Naive thymus-derived CD4-positive, alpha-beta T cell (primary cell): ENCODE measurements around the gene PTPRR. TPM values are rescaled to one million over a fixed set of nuclear protein-coding genes. Genes with fewer than 3 reads are reported as not detected.

Experiments used
- ATAC-seq: fragments of 150-1000 bp; cut with Tn5 transposase; 2 replicates; pipeline ENCODE4 v1.10.0; 2021; ENCODE audit warnings: mild to moderate bottlenecking, moderate library complexity
- CTCF ChIA-PET: fragments of 350-600 bp; sonication (Branson Sonifier 250); formaldehyde crosslinking; loops from one replicate; lab custom pipeline; 2021; ENCODE audit warnings: antibody characterized with exemption; lab: Charles Lee
- POLR2A ChIA-PET: fragments of 350-600 bp; sonication (Branson Sonifier 250); formaldehyde crosslinking; loops from one replicate; lab custom pipeline; 2021; ENCODE audit warnings: antibody characterized with exemption, inconsistent platforms; lab: Charles Lee
- DNase-seq, 9 donors: peaks; one replicate each; pipeline versions ENCODE4 v3.0.0 to v3.0.0-alpha.2; 2020 to 2022; ENCODE audit warnings: mixed read lengths in 1 of 9
- H3K27ac ChIP-seq: one replicate; pipeline ENCODE4 v1.7.0; 2013; ENCODE audit warnings: mild to moderate bottlenecking, low read depth, low read length, moderate library complexity
- H3K27me3 ChIP-seq, 2 donors: one replicate each; pipeline ENCODE4 v1.7.0; 2013; ENCODE audit warnings: low read length in 2 of 2, mild to moderate bottlenecking in 2 of 2, moderate library complexity in 2 of 2; ENCODE audit not compliant: control insufficient read depth in 2 of 2, insufficient read depth in 2 of 2
- H3K36me3 ChIP-seq, 3 experiments: 1 replicate in 2 of 3; 2 replicates in 1 of 3; pipeline ENCODE4 v1.7.0; 2013; ENCODE audit warnings: low read length in 3 of 3, mild to moderate bottlenecking in 3 of 3, moderate library complexity in 1 of 3; ENCODE audit not compliant: insufficient read depth in 3 of 3, control insufficient read depth in 2 of 3
- H3K4me1 ChIP-seq, 2 donors: one replicate each; pipeline ENCODE4 v1.7.0; 2013; ENCODE audit warnings: low read length in 2 of 2, mild to moderate bottlenecking in 2 of 2, moderate library complexity in 1 of 2; ENCODE audit not compliant: control insufficient read depth in 2 of 2, insufficient read depth in 2 of 2
- H3K4me3 ChIP-seq: 2 replicates; pipeline ENCODE4 v1.7.0; 2013; ENCODE audit warnings: mild to moderate bottlenecking, low read length
- H3K9me3 ChIP-seq, 3 experiments: 1 replicate in 2 of 3; 2 replicates in 1 of 3; pipeline ENCODE4 v1.7.0; 2013; ENCODE audit warnings: low read length in 3 of 3; ENCODE audit not compliant: control insufficient read depth in 2 of 3
- H3K27ac Mint-ChIP-seq, 9 donors: one replicate each; pipeline ENCODE4 v1.8.0; 2020 to 2022; ENCODE audit warnings: mixed read lengths in 9 of 9, mild to moderate bottlenecking in 8 of 9, moderate library complexity in 5 of 9, inconsistent platforms in 2 of 9
- H3K27me3 Mint-ChIP-seq, 5 donors: one replicate each; pipeline ENCODE4 v1.8.0; 2021 to 2022; ENCODE audit warnings: mixed read lengths in 5 of 5, mild to moderate bottlenecking in 1 of 5
- H3K36me3 Mint-ChIP-seq, 5 donors: one replicate each; pipeline ENCODE4 v1.8.0; 2020 to 2022; ENCODE audit warnings: mixed read lengths in 5 of 5, mild to moderate bottlenecking in 3 of 5, inconsistent platforms in 1 of 5
- H3K4me1 Mint-ChIP-seq, 7 donors: one replicate each; pipeline ENCODE4 v1.8.0; 2020 to 2022; ENCODE audit warnings: mixed read lengths in 7 of 7, mild to moderate bottlenecking in 3 of 7, inconsistent platforms in 1 of 7
- H3K4me3 Mint-ChIP-seq, 10 donors: one replicate each; pipeline ENCODE4 v1.8.0; 2020 to 2022; ENCODE audit warnings: mild to moderate bottlenecking in 10 of 10, mixed read lengths in 10 of 10, moderate library complexity in 6 of 10, inconsistent platforms in 2 of 10
- H3K9me3 Mint-ChIP-seq, 11 donors: one replicate each; pipeline ENCODE4 v1.8.0; 2020 to 2022; ENCODE audit warnings: mixed read lengths in 11 of 11, mild to moderate bottlenecking in 4 of 11, inconsistent platforms in 1 of 11, moderate library complexity in 1 of 11
- intact Hi-C, 2 donors: fragments of 100-400 bp; cut with micrococcal nuclease; formaldehyde crosslinking; loops; one replicate each; pipeline ENCODE4 v1.15.1; 2023
- polyA plus RNA-seq, 2 donors: library from polyadenylated mRNA; unstranded; fragments of 300-500 nt; fragmentation: Illumina TruSeq; gene quantifications; one replicate each; pipeline ENCODE4 v1.2.3, GENCODE V29; 2021
- total RNA-seq, 6 experiments: library from RNA in 5 of 6; stranded (reverse) in 5 of 6; gene quantifications; 1 replicate in 5 of 6; 2 replicates in 1 of 6; pipeline ENCODE4 v1.2.3 and lab custom pipeline; 2021 to 2026

PTPRR gene
- total and polyA plus RNA-seq, 7 experiments from 2014 or later, result not detected

- peaks cover 0 to 2% (median 0%) of the 10 kb centered on the region in 11 donors for H3K9me3 Mint-ChIP-seq
- no peaks in the 10 kb centered on the region for H3K4me1 ChIP-seq
- no peak overlapping the region for H3K27ac ChIP-seq
- DNase-seq (no peak), ATAC-seq (no peak)
- no peaks in the 10 kb centered on the region for H3K9me3 ChIP-seq
- intact Hi-C loops, result no loop called here
- H3K4me1 Mint-ChIP-seq, result no peaks in the 10 kb centered on the region
- peaks cover 0 to 21% (median 12%) of the 10 kb centered on the region in 5 donors for H3K27me3 Mint-ChIP-seq
- H3K27ac Mint-ChIP-seq, result no peak overlapping the region
- peaks cover 0 to 3% of the 10 kb centered on the region in 2 donors for H3K27me3 ChIP-seq
- no peaks in the 10 kb centered on the region for H3K36me3 ChIP-seq
- H3K4me3 ChIP-seq, result no peak overlapping the region
- ChIA-PET POLR2A (no interaction called here), CTCF (no interaction called here)
- H3K4me3 Mint-ChIP-seq, result no peak overlapping the region
- H3K36me3 Mint-ChIP-seq, result no peaks in the 10 kb centered on the region
These were observed 234.2 kb downstream of the PTPRR start for GRCh38 chr12:70686299-70686698.

- no peaks in the 10 kb centered on the region for H3K36me3 ChIP-seq
- ChIA-PET POLR2A (no interaction called here), CTCF (no interaction called here)
- intact Hi-C loops, result no loop called here
- H3K4me3 ChIP-seq, result no peak overlapping the region
- H3K4me1 Mint-ChIP-seq, result no peaks in the 10 kb centered on the region
- H3K27ac Mint-ChIP-seq, result no peak overlapping the region
- peaks cover 0 to 6% (median 0%) of the 10 kb centered on the region in 11 donors for H3K9me3 Mint-ChIP-seq
- peaks cover 0 to 30% (median 17%) of the 10 kb centered on the region in 5 donors for H3K27me3 Mint-ChIP-seq
- ATAC-seq, result no peak
- no peak for DNase-seq
- no peaks in the 10 kb centered on the region for H3K9me3 ChIP-seq
- peaks cover 0 to 3% of the 10 kb centered on the region in 2 donors for H3K27me3 ChIP-seq
- H3K4me1 ChIP-seq, result no peaks in the 10 kb centered on the region
- H3K4me3 Mint-ChIP-seq, result no peak overlapping the region
- no peaks in the 10 kb centered on the region for H3K36me3 Mint-ChIP-seq
- H3K27ac ChIP-seq, result no peak overlapping the region
These were observed 236.6 kb downstream of the PTPRR start for GRCh38 chr12:70683976-70684375.

DNA sequence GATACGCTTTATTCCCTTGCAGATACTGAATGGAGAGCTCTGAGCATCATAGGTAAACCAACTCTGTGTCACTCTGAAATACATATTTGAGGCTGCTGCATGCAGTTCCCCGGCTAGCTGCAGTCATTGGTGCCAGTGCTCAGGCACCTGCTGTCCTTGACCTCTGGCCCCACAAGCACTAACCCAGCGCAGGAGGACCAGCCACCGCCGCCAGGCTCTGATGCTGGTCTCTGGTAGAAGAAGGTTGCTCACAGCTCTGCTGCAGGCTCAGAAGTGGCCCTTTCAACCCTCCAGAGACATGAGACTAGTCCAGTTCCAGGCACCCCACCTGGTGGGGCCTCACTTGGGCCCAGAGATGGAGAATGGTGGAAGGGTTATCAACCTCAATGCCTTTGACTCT is 248.8 kb downstream of the PTPRR start:
- intact Hi-C loops, result no loop called here
- H3K4me3 Mint-ChIP-seq, result no peak overlapping the region

DNA sequence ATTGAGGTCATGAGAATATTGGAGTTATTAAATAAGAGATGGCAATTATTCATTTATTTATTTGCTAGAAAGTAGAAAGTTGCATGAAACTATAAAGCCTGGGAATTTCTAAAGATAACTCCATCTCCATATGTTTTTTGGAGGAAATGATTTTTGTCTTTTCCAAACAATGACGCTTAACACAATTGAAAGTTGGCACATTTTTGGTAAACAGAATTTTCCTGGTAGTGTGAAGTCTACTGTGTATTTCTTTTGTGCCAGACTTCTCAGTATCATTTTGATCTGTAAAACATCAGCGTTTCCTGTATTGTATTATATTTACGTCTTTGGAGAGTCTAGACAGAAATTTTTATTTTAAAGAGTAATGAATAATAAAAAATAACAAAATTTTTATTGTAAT is 249.6 kb downstream of the PTPRR start:
- Mint-ChIP-seq H3K4me3 (no peak overlapping the region), H3K36me3 (no peaks in the 10 kb centered on the region), H3K27ac (no peak overlapping the region), H3K4me1 (peaks cover 0 to 2% (median 0%) of the 10 kb centered on the region in 7 donors), H3K27me3 (peaks cover 2 to 11% (median 5%) of the 10 kb centered on the region in 5 donors), H3K9me3 (peaks cover 0 to 6% (median 1%) of the 10 kb centered on the region in 11 donors)
- Histone ChIP-seq H3K27ac (no peak overlapping the region), H3K9me3 (no peaks in the 10 kb centered on the region), H3K27me3 (no peaks in the 10 kb centered on the region), H3K4me3 (no peak overlapping the region), H3K36me3 (no peaks in the 10 kb centered on the region), H3K4me1 (no peaks in the 10 kb centered on the region)
- ATAC-seq (no peak), DNase-seq (no peak)
- intact Hi-C loops, result no loop called here
- POLR2A ChIA-PET, result no interaction called here
- CTCF ChIA-PET, result no interaction called here

More for the DNA sequence above, 248.8 kb downstream of the PTPRR start:
- DNase-seq, result no peak
- Histone ChIP-seq H3K4me1 (no peaks in the 10 kb centered on the region), H3K4me3 (no peak overlapping the region), H3K9me3 (no peaks in the 10 kb centered on the region), H3K27ac (no peak overlapping the region), H3K27me3 (no peaks in the 10 kb centered on the region), H3K36me3 (no peaks in the 10 kb centered on the region)
- Mint-ChIP-seq H3K9me3 (peaks cover 0 to 12% (median 2%) of the 10 kb centered on the region in 11 donors), H3K4me1 (peaks cover 0 to 2% (median 0%) of the 10 kb centered on the region in 7 donors), H3K27ac (no peak overlapping the region), H3K36me3 (no peaks in the 10 kb centered on the region), H3K27me3 (peaks cover 3 to 11% (median 5%) of the 10 kb centered on the region in 5 donors)
- ChIA-PET POLR2A (no interaction called here), CTCF (no interaction called here)
- no peak for ATAC-seq

DNA sequence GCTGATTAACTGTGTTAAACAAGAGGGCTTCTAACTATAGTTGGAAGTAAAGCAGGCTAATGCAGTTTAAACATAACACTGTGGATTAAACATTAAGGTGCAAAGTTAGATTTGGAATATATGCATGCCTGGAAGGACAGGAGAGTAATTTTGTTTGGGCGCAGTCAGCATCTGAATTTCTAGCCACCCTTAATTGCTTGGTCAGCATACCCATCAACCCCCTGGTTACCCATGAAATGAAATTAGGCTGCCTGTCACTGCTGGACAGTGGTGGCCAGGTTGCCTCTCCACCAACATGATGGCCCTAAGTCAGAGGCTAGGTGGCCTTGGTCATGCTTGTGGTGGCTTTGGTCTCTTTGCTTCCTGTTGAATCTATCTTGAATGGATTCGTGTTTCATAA is 253.3 kb downstream of the PTPRR start:
- Histone ChIP-seq H3K27me3 (no peaks in the 10 kb centered on the region), H3K4me3 (no peak overlapping the region), H3K27ac (no peak overlapping the region), H3K4me1 (no peaks in the 10 kb centered on the region), H3K36me3 (no peaks in the 10 kb centered on the region), H3K9me3 (no peaks in the 10 kb centered on the region)
- H3K27me3 Mint-ChIP-seq, result peaks cover 0 to 9% (median 5%) of the 10 kb centered on the region in 5 donors
- ChIA-PET CTCF (no interaction called here), POLR2A (no interaction called here)
- H3K9me3 Mint-ChIP-seq, result peaks cover 0 to 2% (median 0%) of the 10 kb centered on the region in 11 donors
- no peak overlapping the region for H3K4me3 Mint-ChIP-seq
- peaks cover 0 to 2% (median 0%) of the 10 kb centered on the region in 7 donors for H3K4me1 Mint-ChIP-seq
- no peak for DNase-seq
- intact Hi-C loops, result no loop called here
- H3K36me3 Mint-ChIP-seq, result no peaks in the 10 kb centered on the region
- no peak for ATAC-seq
- no peak overlapping the region for H3K27ac Mint-ChIP-seq

DNA sequence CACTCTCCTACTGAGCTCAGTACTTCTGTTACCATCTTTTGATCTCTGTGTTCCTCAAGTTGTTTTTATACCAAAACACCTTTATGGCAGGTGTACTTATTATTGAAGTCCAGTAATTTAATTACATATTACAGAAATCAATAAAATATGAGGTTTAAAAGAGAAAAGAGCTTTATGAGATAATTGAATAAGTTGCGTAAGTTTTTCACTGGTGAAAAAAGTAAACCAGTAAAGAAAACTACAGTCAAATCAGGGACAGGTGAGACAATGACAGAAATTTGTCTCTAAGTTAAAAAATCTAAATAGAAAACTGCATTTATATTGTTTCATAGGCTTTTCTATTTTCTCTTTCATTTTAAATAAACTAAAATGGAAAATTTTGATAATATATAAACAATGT is 254.2 kb downstream of the PTPRR start:
- ChIA-PET POLR2A (no interaction called here), CTCF (no interaction called here)
- intact Hi-C loops, result no loop called here
- Histone ChIP-seq H3K4me1 (no peaks in the 10 kb centered on the region), H3K36me3 (no peaks in the 10 kb centered on the region), H3K27ac (no peak overlapping the region), H3K27me3 (no peaks in the 10 kb centered on the region), H3K9me3 (no peaks in the 10 kb centered on the region), H3K4me3 (no peak overlapping the region)
- ATAC-seq, result no peak
- Mint-ChIP-seq H3K27ac (no peak overlapping the region), H3K36me3 (no peaks in the 10 kb centered on the region), H3K4me1 (peaks cover 0 to 3% (median 0%) of the 10 kb centered on the region in 7 donors), H3K27me3 (peaks cover 0 to 9% (median 4%) of the 10 kb centered on the region in 5 donors), H3K9me3 (peaks cover 0 to 2% (median 0%) of the 10 kb centered on the region in 11 donors), H3K4me3 (no peak overlapping the region)
- no peak for DNase-seq

GRCh38 chr12:70664465-70664881 is 256.1 kb downstream of the PTPRR start:
- Mint-ChIP-seq H3K36me3 (no peaks in the 10 kb centered on the region), H3K4me1 (peaks cover 0 to 3% (median 0%) of the 10 kb centered on the region in 7 donors), H3K27ac (no peak overlapping the region), H3K4me3 (no peak overlapping the region), H3K27me3 (peaks cover 0 to 9% (median 4%) of the 10 kb centered on the region in 5 donors), H3K9me3 (peaks cover 0 to 2% (median 0%) of the 10 kb centered on the region in 11 donors)
- POLR2A ChIA-PET, result no interaction called here
- Histone ChIP-seq H3K4me1 (no peaks in the 10 kb centered on the region), H3K36me3 (no peaks in the 10 kb centered on the region), H3K9me3 (no peaks in the 10 kb centered on the region), H3K27ac (no peak overlapping the region), H3K4me3 (no peak overlapping the region), H3K27me3 (no peaks in the 10 kb centered on the region)
- CTCF ChIA-PET, result no interaction called here
- DNase-seq (no peak), ATAC-seq (no peak)
- intact Hi-C loops, result no loop called here
